Renal cortical epithelial cell (primary cell): Measurements from ENCODE around the gene MAPT. TPM values are rescaled to one million over a fixed set of nuclear protein-coding genes. Genes with fewer than 3 reads are reported as not detected.
"Not testable (repeated sequence)": the region's sequence is repeated elsewhere in the genome, so short reads cannot be mapped to it uniquely, and the experiment has no call there.

Source experiments
- DNase-seq: peaks from one replicate; pipeline ENCODE4 v3.0.0-alpha.2; 2011; ENCODE audit warnings: low read depth
- total RNA-seq: library from RNA; depleted of rRNA; stranded (reverse); fragments of >200 nt; gene quantifications from 2 replicates; pipeline ENCODE4 v1.2.3, GENCODE V29; 2014

The MAPT gene
- total RNA-seq, 1 donor from 2014 or later = 0.10 TPM

GRCh38 chr17:45900723-45901415 is 6.5 kb downstream of the MAPT start:
- DNase-seq = no peak

- DNase-seq = no peak
These were observed 8.6 kb downstream of the MAPT start for GRCh38 chr17:45902892-45903346.

GRCh38 chr17:45904866-45905265 is 10.5 kb downstream of the MAPT start:
- DNase-seq = no peak

- no peak for DNase-seq
These were observed 11.5 kb downstream of the MAPT start for GRCh38 chr17:45905814-45906213.

- DNase-seq = no peak
These were observed 11.9 kb downstream of the MAPT start for GRCh38 chr17:45906237-45906636.

GRCh38 chr17:45906927-45907622 is 12.7 kb downstream of the MAPT start:
- no peak for DNase-seq

- no peak for DNase-seq
These were observed 13.5 kb downstream of the MAPT start for GRCh38 chr17:45907750-45908395.

GRCh38 chr17:45908460-45908859 is 14.1 kb downstream of the MAPT start:
- DNase-seq = no peak

GRCh38 chr17:45908935-45909334 is 14.6 kb downstream of the MAPT start:
- DNase-seq = no peak

GRCh38 chr17:45910667-45911066 is 16.3 kb downstream of the MAPT start:
- DNase-seq = no peak

GRCh38 chr17:45912319-45912718 is 18.0 kb downstream of the MAPT start:
- DNase-seq = no peak

GRCh38 chr17:45913030-45913429 is 18.7 kb downstream of the MAPT start:
- not testable (repeated sequence) for DNase-seq

- peak; percentile 5 for DNase-seq
These were observed 19.8 kb downstream of the MAPT start for GRCh38 chr17:45914047-45914717.

GRCh38 chr17:45915263-45915662 is 20.9 kb downstream of the MAPT start:
- DNase-seq = no peak

- no peak for DNase-seq
These were observed 22.7 kb downstream of the MAPT start for GRCh38 chr17:45917081-45917480.

- no peak for DNase-seq
These were observed 23.9 kb downstream of the MAPT start for GRCh38 chr17:45918241-45918745.

GRCh38 chr17:45919136-45919535 is 24.8 kb downstream of the MAPT start:
- DNase-seq = no peak

GRCh38 chr17:45920083-45920482 is 25.7 kb downstream of the MAPT start:
- DNase-seq = no peak

- DNase-seq = peak; percentile 39
These were observed 29.3 kb downstream of the MAPT start for GRCh38 chr17:45923511-45924268.

- no peak for DNase-seq
These were observed 30.0 kb downstream of the MAPT start for GRCh38 chr17:45924332-45924820.

GRCh38 chr17:45925311-45925710 is 31.0 kb downstream of the MAPT start:
- no peak for DNase-seq
